HG03135 (cell line): ENCODE measurements around the gene ACBD6.

Experiments used
- ATAC-seq: cut with Tn5 transposase; IDR thresholded peaks from one replicate; pipeline ENCODE4 v1.9.1; 2021; ENCODE audit warnings: mild to moderate bottlenecking, moderate library complexity; ENCODE audit not compliant: unreplicated experiment

Gene ACBD6

GRCh38 chr1:180301135-180301742, 201.1 kb downstream of the ACBD6 start:
- ATAC-seq: no peak

- no peak for ATAC-seq
Measured at GRCh38 chr1:180299479-180300221, 202.7 kb downstream of the ACBD6 start.

- ATAC-seq: no peak
Measured at GRCh38 chr1:180295999-180296398, 206.4 kb downstream of the ACBD6 start.

GRCh38 chr1:180294711-180295110, 207.7 kb downstream of the ACBD6 start:
- no peak for ATAC-seq

- ATAC-seq: no peak
Measured at GRCh38 chr1:180291004-180291403, 211.4 kb downstream of the ACBD6 start.

GRCh38 chr1:180290265-180291001, 211.9 kb downstream of the ACBD6 start:
- no peak for ATAC-seq

GRCh38 chr1:180288940-180289339, 213.4 kb downstream of the ACBD6 start:
- ATAC-seq: no peak

- ATAC-seq: no peak
Measured at GRCh38 chr1:180287988-180288705, 214.2 kb downstream of the ACBD6 start.

GRCh38 chr1:180286417-180286816, 216.0 kb downstream of the ACBD6 start:
- no peak for ATAC-seq

- ATAC-seq: no peak
Measured at GRCh38 chr1:180283098-180283497, 219.3 kb downstream of the ACBD6 start.

- ATAC-seq: no peak
Measured at GRCh38 chr1:180282401-180283044, 219.9 kb downstream of the ACBD6 start.

GRCh38 chr1:180281490-180281889, 220.9 kb downstream of the ACBD6 start:
- no peak for ATAC-seq

GRCh38 chr1:180280617-180281016, 221.8 kb downstream of the ACBD6 start:
- no peak for ATAC-seq

- no peak for ATAC-seq
Measured at GRCh38 chr1:180279651-180280050, 222.7 kb downstream of the ACBD6 start.

GRCh38 chr1:180278596-180279395, 223.6 kb downstream of the ACBD6 start:
- ATAC-seq: no peak

- ATAC-seq: no peak
Measured at GRCh38 chr1:180278194-180278515, 224.2 kb downstream of the ACBD6 start.

GRCh38 chr1:180277476-180278193, 224.7 kb downstream of the ACBD6 start:
- no peak for ATAC-seq

GRCh38 chr1:180275726-180276125, 226.7 kb downstream of the ACBD6 start:
- ATAC-seq: no peak

- no peak for ATAC-seq
Measured at GRCh38 chr1:180274221-180274620, 228.2 kb downstream of the ACBD6 start.
